GM23248 (cell line): Measurements from ENCODE around the gene UCP2.

Source experiments
- EZH2 ChIP-seq: fragments of 200-600 bp; sonication (generic); IDR thresholded peaks from 2 replicates; pipeline ENCODE4 v1.6.1; 2018; ENCODE audit warnings: antibody characterized with exemption, mild to moderate bottlenecking; ENCODE audit not compliant: insufficient read depth, poor library complexity, severe bottlenecking
- EZH2phosphoT487 ChIP-seq: fragments of 200-600 bp; sonication (generic); IDR thresholded peaks from 2 replicates; pipeline ENCODE4 v1.6.1; 2018; ENCODE audit warnings: antibody characterized with exemption, moderate library complexity, mild to moderate bottlenecking, low read depth; ENCODE audit not compliant: insufficient read depth

GRCh38 chr11:73983741-73984538 is 1.3 kb upstream of the UCP2 start:
- TF ChIP-seq EZH2 (no peak), EZH2phosphoT487 (no peak)
